HEK293 (cell line): ENCODE measurements around the gene MEP1A.

Experiments used
- CTCF ChIA-PET: fragments of 350-600 bp; formaldehyde crosslinking; extraction: SDS; loops from one replicate; lab custom pipeline; 2021; ENCODE audit warnings: antibody characterized with exemption; lab: Yijun Ruan, JAX
- POLR2A ChIA-PET: fragments of 300-600 bp; formaldehyde crosslinking; extraction: SDS; loops from one replicate; lab custom pipeline; 2020; ENCODE audit warnings: antibody characterized with exemption, inconsistent platforms; lab: Yijun Ruan, JAX
- H3K27ac ChIP-seq: fragments of 200-500 bp; sonication (Bioruptor generic); 2 replicates; pipeline ENCODE4 v1.5.1; 2014; ENCODE audit warnings: low read depth, low read length, control low read depth, inconsistent platforms; ENCODE audit errors: extremely low read depth
- H3K36me3 ChIP-seq, 2 experiments: fragments of 200-500 bp in 1 of 2; sonication (Bioruptor generic) in 1 of 2; 1 replicate in 1 of 2; 2 replicates in 1 of 2; pipeline ENCODE4 v1.5.1; 2014 to 2017; ENCODE audit warnings: inconsistent platforms in 2 of 2, low read length in 2 of 2; ENCODE audit not compliant: control insufficient read depth in 2 of 2, insufficient read depth in 1 of 2
- H3K4me1 ChIP-seq: fragments of 200-500 bp; sonication (Bioruptor generic); 2 replicates; pipeline ENCODE4 v1.5.1; 2014; ENCODE audit warnings: mild to moderate bottlenecking, low read length, inconsistent platforms; ENCODE audit not compliant: control insufficient read depth, insufficient read depth
- H3K4me3 ChIP-seq: 2 replicates; pipeline ENCODE4 v1.5.1; 2011; ENCODE audit warnings: low read depth, mild to moderate bottlenecking, control low read depth, low read length, moderate library complexity
- H3K9me3 ChIP-seq: fragments of 200-500 bp; sonication (Bioruptor generic); 2 replicates; pipeline ENCODE4 v1.5.1; 2014; ENCODE audit warnings: low read depth, low read length, inconsistent platforms; ENCODE audit not compliant: control insufficient read depth, insufficient read depth
- KLF17 ChIP-seq: fragments of 450-650 bp; formaldehyde crosslinking; IDR thresholded peaks from 2 replicates; pipeline ENCODE4 v1.5.1; 2016; ENCODE audit warnings: missing biosample characterization, missing genetic modification characterization
- REPIN1 ChIP-seq: fragments of 450-650 bp; formaldehyde crosslinking; IDR thresholded peaks from 2 replicates; pipeline ENCODE4 v1.5.1; 2017; ENCODE audit warnings: missing biosample characterization, missing genetic modification characterization, low read depth
- ZNF132 ChIP-seq: fragments of 450-650 bp; formaldehyde crosslinking; IDR thresholded peaks from 2 replicates; pipeline ENCODE4 v1.5.1; 2017; ENCODE audit warnings: missing biosample characterization, missing genetic modification characterization, borderline replicate concordance
- ZNF18 ChIP-seq: fragments of 450-650 bp; formaldehyde crosslinking; IDR thresholded peaks from 2 replicates; pipeline ENCODE4 v1.5.1; 2016; ENCODE audit warnings: missing biosample characterization, missing genetic modification characterization
- ZNF266 ChIP-seq: fragments of 450-650 bp; formaldehyde crosslinking; IDR thresholded peaks from 2 replicates; pipeline ENCODE4 v1.5.1; 2016; ENCODE audit warnings: missing biosample characterization, missing genetic modification characterization, low read depth
- ZNF701 ChIP-seq: fragments of 450-650 bp; formaldehyde crosslinking; IDR thresholded peaks from 2 replicates; pipeline ENCODE4 v1.5.1; 2016; ENCODE audit warnings: missing biosample characterization, missing genetic modification characterization
- ZNF707 ChIP-seq: fragments of 450-650 bp; formaldehyde crosslinking; IDR thresholded peaks from 2 replicates; pipeline ENCODE4 v1.5.1; 2016; ENCODE audit warnings: missing biosample characterization, missing genetic modification characterization
- ZNF768 ChIP-seq: fragments of 450-650 bp; formaldehyde crosslinking; IDR thresholded peaks from 2 replicates; pipeline ENCODE4 v1.5.1; 2018; ENCODE audit warnings: missing biosample characterization, mild to moderate bottlenecking, missing genetic modification characterization
- ZSCAN18 ChIP-seq: fragments of 450-650 bp; formaldehyde crosslinking; IDR thresholded peaks from 2 replicates; pipeline ENCODE4 v1.5.1; 2016; ENCODE audit warnings: missing biosample characterization, missing genetic modification characterization
- TF ChIP-seq, protein P1 (sequence below): fragments of 450-650 bp; formaldehyde crosslinking; IDR thresholded peaks from 2 replicates; pipeline ENCODE4 v1.5.1; 2016; ENCODE audit warnings: missing biosample characterization, missing genetic modification characterization
- TF ChIP-seq, protein P2 (sequence below): fragments of 450-650 bp; formaldehyde crosslinking; IDR thresholded peaks from 2 replicates; pipeline ENCODE4 v1.5.1; 2016; ENCODE audit warnings: missing biosample characterization, missing genetic modification characterization

The MEP1A gene

DNA sequence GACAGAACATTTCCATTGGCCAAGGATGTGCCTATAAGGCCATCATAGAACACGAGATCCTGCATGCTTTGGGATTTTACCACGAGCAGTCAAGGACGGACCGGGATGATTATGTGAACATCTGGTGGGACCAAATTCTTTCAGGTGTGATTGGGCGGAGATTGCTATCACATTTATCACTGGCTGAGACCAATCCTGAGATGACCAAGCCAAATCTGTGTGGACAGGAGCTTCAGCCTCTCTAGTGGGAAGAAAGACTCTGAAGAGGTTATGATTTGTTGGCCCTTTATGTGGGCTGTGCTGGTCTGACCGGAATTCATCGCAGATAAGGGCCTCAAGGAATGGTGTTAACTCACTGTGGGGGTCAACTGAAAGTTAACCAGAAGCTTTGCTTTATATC is 26.4 kb downstream of the MEP1A start:
- Histone ChIP-seq H3K36me3 (no peaks in the 10 kb centered on the region), H3K4me3 (no peak overlapping the region), H3K27ac (no peak overlapping the region), H3K9me3 (no peaks in the 10 kb centered on the region), H3K4me1 (no peaks in the 10 kb centered on the region)
- ChIA-PET CTCF (interaction anchor here (0.7 kb wide), 1 partner anchor 29 kb away, joined by 3 read pairs; no protein-coding TSS in a partner anchor), POLR2A (no interaction called here)
- TF ChIP-seq ZNF266 (tag by site-specific recombination), result no peak

DNA sequence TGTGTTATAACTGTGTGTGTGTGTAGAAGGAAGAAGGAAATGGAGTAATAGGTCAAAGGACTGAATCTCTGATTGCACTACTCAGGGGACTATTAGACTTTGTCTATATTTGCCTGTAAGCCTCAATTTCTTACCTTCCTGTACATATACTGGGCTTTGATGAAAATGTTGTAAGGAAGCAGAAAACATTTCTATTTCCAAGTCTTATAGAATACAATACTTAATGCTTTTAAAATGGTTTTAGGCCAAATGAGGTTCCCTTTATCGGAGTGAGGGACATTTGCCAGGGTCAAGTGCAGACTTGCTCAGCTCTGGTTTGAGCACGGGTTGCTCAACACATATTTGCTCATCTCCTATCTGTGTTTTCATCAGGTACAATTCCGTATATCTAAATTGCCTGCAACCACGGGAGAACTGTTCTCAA is 28.3 kb downstream of the MEP1A start:
- POLR2A ChIA-PET, result no interaction called here
- TF ChIP-seq ZNF701 (tag by site-specific recombination), result no peak
- no peak for TF ChIP-seq KLF17
- no peak for TF ChIP-seq ZNF132 (tag by site-specific recombination)
- TF ChIP-seq ZSCAN18 (tag by site-specific recombination), result no peak
- TF ChIP-seq ZNF707, result no peak
- TF ChIP-seq ZNF768 (tag by site-specific recombination), result no peak
- TF ChIP-seq REPIN1 (tag by site-specific recombination), result no peak
- TF ChIP-seq ZNF18 (tag by site-specific recombination), result no peak
- TF ChIP-seq, protein P1, sequence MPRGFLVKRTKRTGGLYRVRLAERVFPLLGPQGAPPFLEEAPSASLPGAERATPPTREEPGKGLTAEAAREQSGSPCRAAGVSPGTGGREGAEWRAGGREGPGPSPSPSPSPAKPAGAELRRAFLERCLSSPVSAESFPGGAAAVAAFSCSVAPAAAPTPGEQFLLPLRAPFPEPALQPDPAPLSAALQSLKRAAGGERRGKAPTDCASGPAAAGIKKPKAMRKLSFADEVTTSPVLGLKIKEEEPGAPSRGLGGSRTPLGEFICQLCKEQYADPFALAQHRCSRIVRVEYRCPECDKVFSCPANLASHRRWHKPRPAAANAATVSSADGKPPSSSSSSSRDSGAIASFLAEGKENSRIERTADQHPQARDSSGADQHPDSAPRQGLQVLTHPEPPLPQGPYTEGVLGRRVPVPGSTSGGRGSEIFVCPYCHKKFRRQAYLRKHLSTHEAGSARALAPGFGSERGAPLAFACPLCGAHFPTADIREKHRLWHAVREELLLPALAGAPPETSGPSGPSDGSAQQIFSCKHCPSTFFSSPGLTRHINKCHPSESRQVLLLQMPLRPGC (tag by site-specific recombination), result no peak

DNA sequence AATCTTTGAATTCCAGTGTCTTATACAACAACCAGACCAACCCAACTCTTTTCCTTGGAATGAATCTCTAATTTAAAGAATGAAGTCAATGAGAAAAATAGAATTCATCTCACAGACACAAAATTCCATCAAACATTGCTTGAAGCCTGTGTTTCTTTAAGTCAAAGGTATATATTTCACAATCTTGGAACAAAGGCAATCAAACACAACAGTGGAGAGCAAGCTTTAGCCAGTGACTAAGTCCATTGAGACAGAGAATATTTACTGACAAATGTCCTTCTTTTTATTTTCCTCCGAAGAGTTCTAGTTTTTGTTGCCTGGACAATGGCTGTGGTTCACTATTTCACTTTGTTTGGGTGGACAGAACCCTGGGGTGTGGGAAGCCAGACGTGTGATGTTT is 35.8 kb downstream of the MEP1A start:
- Histone ChIP-seq H3K4me1 (no peaks in the 10 kb centered on the region), H3K27ac (no peak overlapping the region), H3K4me3 (no peak overlapping the region), H3K36me3 (no peaks in the 10 kb centered on the region), H3K9me3 (no peaks in the 10 kb centered on the region)
- CTCF ChIA-PET, result interaction anchor here (0.9 to 1.0 kb wide), 2 partner anchors 21 to 27 kb away, joined by 3 read pairs; no protein-coding TSS in a partner anchor
- TF ChIP-seq, protein P2, sequence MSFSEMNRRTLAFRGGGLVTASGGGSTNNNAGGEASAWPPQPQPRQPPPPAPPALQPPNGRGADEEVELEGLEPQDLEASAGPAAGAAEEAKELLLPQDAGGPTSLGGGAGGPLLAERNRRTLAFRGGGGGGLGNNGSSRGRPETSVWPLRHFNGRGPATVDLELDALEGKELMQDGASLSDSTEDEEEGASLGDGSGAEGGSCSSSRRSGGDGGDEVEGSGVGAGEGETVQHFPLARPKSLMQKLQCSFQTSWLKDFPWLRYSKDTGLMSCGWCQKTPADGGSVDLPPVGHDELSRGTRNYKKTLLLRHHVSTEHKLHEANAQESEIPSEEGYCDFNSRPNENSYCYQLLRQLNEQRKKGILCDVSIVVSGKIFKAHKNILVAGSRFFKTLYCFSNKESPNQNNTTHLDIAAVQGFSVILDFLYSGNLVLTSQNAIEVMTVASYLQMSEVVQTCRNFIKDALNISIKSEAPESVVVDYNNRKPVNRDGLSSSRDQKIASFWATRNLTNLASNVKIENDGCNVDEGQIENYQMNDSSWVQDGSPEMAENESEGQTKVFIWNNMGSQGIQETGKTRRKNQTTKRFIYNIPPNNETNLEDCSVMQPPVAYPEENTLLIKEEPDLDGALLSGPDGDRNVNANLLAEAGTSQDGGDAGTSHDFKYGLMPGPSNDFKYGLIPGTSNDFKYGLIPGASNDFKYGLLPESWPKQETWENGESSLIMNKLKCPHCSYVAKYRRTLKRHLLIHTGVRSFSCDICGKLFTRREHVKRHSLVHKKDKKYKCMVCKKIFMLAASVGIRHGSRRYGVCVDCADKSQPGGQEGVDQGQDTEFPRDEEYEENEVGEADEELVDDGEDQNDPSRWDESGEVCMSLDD (tag by site-specific recombination), result no peak
- POLR2A ChIA-PET, result no interaction called here

More for the DNA sequence above, 28.3 kb downstream of the MEP1A start:
- Histone ChIP-seq H3K4me1 (no peaks in the 10 kb centered on the region), H3K4me3 (no peak overlapping the region), H3K36me3 (no peaks in the 10 kb centered on the region), H3K9me3 (no peaks in the 10 kb centered on the region), H3K27ac (no peak overlapping the region)
- CTCF ChIA-PET, result no interaction called here
